SK-N-MC (cell line): Measurements from ENCODE around the gene TUBA4A.
"Not testable (repeated sequence)": the region's sequence is repeated elsewhere in the genome, so short reads cannot be mapped to it uniquely, and the experiment has no call there.

ENCODE experiments used
- EZH2 ChIP-seq: fragments of 200-600 bp; sonication (generic); IDR thresholded peaks from one replicate; pipeline ENCODE4 v1.6.1; 2017; ENCODE audit warnings: antibody characterized with exemption
- FOXP2 ChIP-seq: optimal IDR thresholded peaks from 2 replicates; pipeline ENCODE3; 2011; ENCODE audit warnings: mild to moderate bottlenecking, moderate library complexity; ENCODE audit not compliant: insufficient read depth; ENCODE audit errors: extremely low read length, control extremely low read depth
- POLR2AphosphoS5 ChIP-seq: IDR thresholded peaks from 2 replicates; pipeline ENCODE4 v1.6.1; 2012; ENCODE audit warnings: mild to moderate bottlenecking, low read depth, low read length, borderline replicate concordance

- not testable (repeated sequence) for TF ChIP-seq EZH2, POLR2AphosphoS5, FOXP2
Measured at GRCh38 chr2:219258942-219259341, 5.2 kb upstream of the TUBA4A start.
